ENCODE measurements around the gene ARHGEF1. TPM values are rescaled to one million over a fixed set of nuclear protein-coding genes. Genes with fewer than 3 reads are reported as not detected.
"Not testable (repeated sequence)": the region's sequence is repeated elsewhere in the genome, so short reads cannot be mapped to it uniquely, and the experiment has no call there.

Gene ARHGEF1
- total and polyA plus RNA-seq, 2 donors (not counting 1 experiment from before 2014, with no cell fraction given), result 646 to 886 TPM

- DNase-seq, result peak; percentile 80
- Histone ChIP-seq H2AFZ (ENCODE audit: insufficient read depth, low read depth, low read length, poor library complexity, severe bottlenecking) (no peak overlapping the region), H3K36me3 (replicated peaks in 1 of 2; ENCODE audit: control extremely low read depth in 1 of 2, control insufficient read depth in 1 of 2, extremely low read depth in 1 of 2, insufficient read depth in 2 of 2, low read length in 1 of 2) (peaks cover 0 to 43% of the 10 kb centered on the region in 2 experiments), H3K4me3 (ENCODE audit: control extremely low read depth in 1 of 5, extremely low read depth in 1 of 5, insufficient read depth in 1 of 5, low read depth in 2 of 5, low read length in 4 of 5) (no peak overlapping the region), H3K4me2 (replicated peaks; ENCODE audit: low read depth, low read length, poor library complexity, severe bottlenecking) (peak overlapping the region; percentile 56), H3K9ac (ENCODE audit: low read length) (no peak overlapping the region), H3K9me3 (ENCODE audit: control extremely low read depth in 1 of 3, control insufficient read depth in 2 of 3, insufficient read depth in 1 of 3, low read length in 2 of 3) (no peaks in the 10 kb centered on the region), H3K4me1 (ENCODE audit: control insufficient read depth in 2 of 2, insufficient read depth in 2 of 2, low read length in 2 of 2) (peaks cover 68 to 90% of the 10 kb centered on the region in 2 donors), H3K79me2 (ENCODE audit: control insufficient read depth, insufficient read depth, low read length) (peaks cover 46% of the 10 kb centered on the region), H3K27me3 (replicated peaks in 1 of 4; ENCODE audit: control extremely low read depth in 1 of 4, control insufficient read depth in 3 of 4, insufficient read depth in 4 of 4, low read length in 3 of 4) (no peaks in the 10 kb centered on the region), H4K20me1 (ENCODE audit: control insufficient read depth, insufficient read depth, low read length, poor library complexity, severe bottlenecking) (peaks cover 35% of the 10 kb centered on the region), H3K27ac (ENCODE audit: low read length in 2 of 2) (peak overlapping the region; percentile 79 to 96)
- Mint-ChIP-seq H3K4me1 (peaks cover 70% of the 10 kb centered on the region), H3K27me3 (no peaks in the 10 kb centered on the region), H3K9me3 (ENCODE audit: insufficient read depth) (no peaks in the 10 kb centered on the region), H3K4me3 (peak overlapping the region; percentile 52), H3K27ac (peak overlapping the region; percentile 90)
- POLR2A ChIA-PET, result interaction anchor here (0.5 to 6.6 kb wide), 10 partner anchors 10 to 610 kb away, joined by 4 to 94 read pairs (median 12); partner anchors contain the start of genes ARHGEF1, RABAC1 and RPS19
- CTCF ChIA-PET, result interaction anchor here (0.7 to 17.0 kb wide), 24 partner anchors 9 to 162 kb away, joined by 3 to 331 read pairs (median 6); partner anchors contain the start of genes RABAC1 and RPS19
- WGBS (ENCODE audit: insufficient coverage), result 39% methylated on average over 15 of the region's 18 CpGs
- intact Hi-C loops (cut with micrococcal nuclease), result loop anchor here (1.0 to 10.0 kb wide), 5 partner anchors 14 to 608 kb away; partner anchors contain the start of gene HNRNPUL1
- ATAC-seq (ENCODE audit: low read depth), result no peak
- TF ChIP-seq CTCF (IDR thresholded peaks at IDR 0.05) (peak; percentile 82), EZH2 (IDR thresholded peaks at IDR 0.05; ENCODE audit: borderline replicate concordance, insufficient read depth, low read depth, low read length, poor library complexity, severe bottlenecking) (no peak)
These were observed 10.0 kb upstream of the ARHGEF1 start for GRCh38 chr19:41872775-41873647.

- CTCF ChIA-PET, result interaction anchor here (0.9 to 17.0 kb wide), 9 partner anchors 9 to 82 kb away, joined by 3 to 331 read pairs (median 7); partner anchors contain the start of genes RABAC1 and RPS19
- not testable (repeated sequence) for H2AFZ ChIP-seq (ENCODE audit: insufficient read depth, low read depth, low read length, poor library complexity, severe bottlenecking); ATAC-seq (ENCODE audit: low read depth); H3K9me3 ChIP-seq (ENCODE audit: control extremely low read depth in 1 of 3, control insufficient read depth in 2 of 3, insufficient read depth in 1 of 3, low read length in 2 of 3); H3K9me3 Mint-ChIP-seq (ENCODE audit: insufficient read depth); DNase-seq; H3K27me3 ChIP-seq (replicated peaks in 1 of 4; ENCODE audit: control extremely low read depth in 1 of 4, control insufficient read depth in 3 of 4, insufficient read depth in 4 of 4, low read length in 3 of 4); H3K27me3 Mint-ChIP-seq
- peak overlapping the region; percentile 92 for H3K9ac ChIP-seq (ENCODE audit: low read length)
- H3K4me2 ChIP-seq (replicated peaks; ENCODE audit: low read depth, low read length, poor library complexity, severe bottlenecking), result peak overlapping the region; percentile 84
- peaks cover 0 to 44% of the 10 kb centered on the region in 2 experiments for H3K36me3 ChIP-seq (replicated peaks in 1 of 2; ENCODE audit: control extremely low read depth in 1 of 2, control insufficient read depth in 1 of 2, extremely low read depth in 1 of 2, insufficient read depth in 2 of 2, low read length in 1 of 2)
- H3K4me1 ChIP-seq (ENCODE audit: control insufficient read depth in 2 of 2, insufficient read depth in 2 of 2, low read length in 2 of 2), result peaks cover 76 to 91% of the 10 kb centered on the region in 2 donors
- H4K20me1 ChIP-seq (ENCODE audit: control insufficient read depth, insufficient read depth, low read length, poor library complexity, severe bottlenecking), result peaks cover 37% of the 10 kb centered on the region
- Mint-ChIP-seq H3K4me1 (peaks cover 78% of the 10 kb centered on the region), H3K4me3 (peak overlapping the region; percentile 97), H3K27ac (peak overlapping the region; percentile 99)
- H3K79me2 ChIP-seq (ENCODE audit: control insufficient read depth, insufficient read depth, low read length), result peaks cover 63% of the 10 kb centered on the region
- peak overlapping the region in 4 of 5 experiments; percentile 35 to 100 (median 70) for H3K4me3 ChIP-seq (ENCODE audit: control extremely low read depth in 1 of 5, extremely low read depth in 1 of 5, insufficient read depth in 1 of 5, low read depth in 2 of 5, low read length in 4 of 5)
- H3K27ac ChIP-seq (ENCODE audit: low read length in 2 of 2), result peak overlapping the region; percentile 96 to 98
- intact Hi-C loops (cut with micrococcal nuclease), result loop anchor here (1.0 to 10.0 kb wide), 4 partner anchors 8 to 611 kb away; partner anchors contain the start of genes HNRNPUL1 and RPS19
- POLR2A ChIA-PET, result interaction anchor here (0.6 to 6.6 kb wide), 12 partner anchors 7 to 623 kb away, joined by 4 to 94 read pairs (median 8); partner anchors contain the start of genes ARHGEF1, RABAC1 and RPS19
- 40% methylated on average over 1 of the region's 3 CpGs for WGBS (ENCODE audit: insufficient coverage)
These were observed 7.0 kb upstream of the ARHGEF1 start for GRCh38 chr19:41875973-41876372.
